Lung microvascular endothelial cell (primary cell): Measurements from ENCODE around the gene ALOX15. TPM values are rescaled to one million over a fixed set of nuclear protein-coding genes. Genes with fewer than 3 reads are reported as not detected.

Experiments
- DNase-seq, 2 donors: peaks; one replicate each; pipeline versions ENCODE4 v3.0.0 to v3.0.0-alpha.2; 2010; ENCODE audit warnings: low read depth in 2 of 2
- total RNA-seq: library from RNA; depleted of rRNA; stranded (reverse); fragments of >200 nt; gene quantifications from 2 replicates; pipeline ENCODE4 v1.2.1, GENCODE V29; 2014

The ALOX15 gene
- total RNA-seq, 1 donor from 2014 or later = not detected

- peak in 1 of 2 donors; percentile 31 for DNase-seq
Measured at GRCh38 chr17:4594931-4595684, 46.4 kb downstream of the ALOX15 start.

GRCh38 chr17:4594406-4594805 is 47.1 kb downstream of the ALOX15 start:
- no peak for DNase-seq

GRCh38 chr17:4593021-4593421 is 48.5 kb downstream of the ALOX15 start:
- DNase-seq = no peak

GRCh38 chr17:4592240-4593005 is 49.1 kb downstream of the ALOX15 start:
- DNase-seq = no peak

- peak in 1 of 2 donors; percentile 14 for DNase-seq
Measured at GRCh38 chr17:4591529-4591928, 49.9 kb downstream of the ALOX15 start.

GRCh38 chr17:4590981-4591453 is 50.5 kb downstream of the ALOX15 start:
- DNase-seq = no peak

- DNase-seq = peak in 1 of 2 donors; percentile 29
Measured at GRCh38 chr17:4590042-4590441, 51.4 kb downstream of the ALOX15 start.

- DNase-seq = no peak
Measured at GRCh38 chr17:4588898-4589625, 52.4 kb downstream of the ALOX15 start.

GRCh38 chr17:4588391-4588790 is 53.1 kb downstream of the ALOX15 start:
- DNase-seq = no peak

GRCh38 chr17:4587803-4588202 is 53.7 kb downstream of the ALOX15 start:
- DNase-seq = no peak

- no peak for DNase-seq
Measured at GRCh38 chr17:4587195-4587594, 54.3 kb downstream of the ALOX15 start.

- no peak for DNase-seq
Measured at GRCh38 chr17:4586043-4586442, 55.4 kb downstream of the ALOX15 start.

GRCh38 chr17:4585638-4585994 is 55.9 kb downstream of the ALOX15 start:
- DNase-seq = no peak

- DNase-seq = no peak
Measured at GRCh38 chr17:4584917-4585637, 56.4 kb downstream of the ALOX15 start.

- DNase-seq = peak in 1 of 2 donors; percentile 19
Measured at GRCh38 chr17:4584101-4584916, 57.2 kb downstream of the ALOX15 start, which contains the start of gene SMTNL2. Gene SMTNL2 (plus strand): TSS chr17:4584529. CDS start chr17:4584606, 77 bp downstream.

- DNase-seq = peak; percentile 17 to 21
Measured at GRCh38 chr17:4583782-4584100, 57.7 kb downstream of the ALOX15 start.

- DNase-seq = no peak
Measured at GRCh38 chr17:4583206-4583605, 58.3 kb downstream of the ALOX15 start.

- DNase-seq = no peak
Measured at GRCh38 chr17:4582691-4583090, 58.8 kb downstream of the ALOX15 start.

- DNase-seq = no peak
Measured at GRCh38 chr17:4582101-4582501, 59.4 kb downstream of the ALOX15 start.
